ENCODE measurements around the gene FBXW7. TPM values are rescaled to one million over a fixed set of nuclear protein-coding genes. Genes with fewer than 3 reads are reported as not detected.

Gene FBXW7
- total and polyA plus RNA-seq, 2 donors from 2014 or later = 5.5 to 64.0 TPM

DNA sequence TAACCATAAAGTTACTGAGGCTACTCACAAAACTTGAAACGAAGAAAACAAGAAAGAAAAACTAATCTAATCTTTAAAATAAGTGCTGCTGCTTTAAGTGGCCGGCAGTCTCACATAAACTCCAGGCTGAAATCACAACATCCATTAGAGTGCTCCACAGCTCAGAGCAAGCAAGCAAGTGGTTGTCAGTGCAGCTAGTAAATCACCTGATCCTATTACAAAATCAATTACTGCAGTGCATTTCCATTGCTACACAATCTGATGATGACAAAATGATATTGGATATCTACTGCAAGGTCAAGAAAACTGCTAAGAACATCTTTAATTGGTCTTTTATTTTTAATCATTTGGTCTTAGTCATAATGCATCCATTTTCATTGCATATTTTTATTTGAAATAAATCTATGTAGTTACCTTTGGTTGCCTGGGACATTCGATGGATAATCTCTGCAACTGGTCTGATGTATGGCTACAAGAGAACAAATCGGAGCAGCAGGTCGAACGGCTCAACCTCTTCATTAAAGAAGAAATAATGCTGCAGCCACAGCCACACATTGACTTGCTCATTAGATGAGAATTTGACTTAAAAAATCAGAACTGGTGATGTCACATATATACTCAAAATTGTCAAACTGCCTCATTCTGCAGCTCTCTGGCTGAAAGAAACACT, 87.7 kb downstream of the FBXW7 start:
- Histone ChIP-seq H3K9me3 (ENCODE audit: control insufficient read depth in 2 of 3, insufficient read depth in 1 of 3, low read length in 3 of 3) (no peaks in the 10 kb centered on the region), H3K9ac (ENCODE audit: low read length in 3 of 3) (no peak overlapping the region), H3K36me3 (ENCODE audit: control insufficient read depth in 2 of 3, insufficient read depth in 3 of 3, low read length in 3 of 3) (no peaks in the 10 kb centered on the region), H3K4me1 (ENCODE audit: control insufficient read depth in 2 of 3, insufficient read depth in 2 of 3, low read depth in 1 of 3, low read length in 3 of 3) (no peaks in the 10 kb centered on the region), H3K27me3 (ENCODE audit: control insufficient read depth, insufficient read depth, low read length) (no peaks in the 10 kb centered on the region), H3K27ac (ENCODE audit: low read depth in 2 of 2, low read length in 2 of 2) (no peak overlapping the region), H3K4me3 (ENCODE audit: low read length in 3 of 3) (no peak overlapping the region)
- FAIRE-seq (no peak), DNase-seq (no peak)
- no peak for TF ChIP-seq CTCF (IDR thresholded peaks at IDR 0.05; ENCODE audit: borderline replicate concordance, extremely low read depth, insufficient read depth)
- intact Hi-C loops (cut with DNase I) = no loop called here

DNA sequence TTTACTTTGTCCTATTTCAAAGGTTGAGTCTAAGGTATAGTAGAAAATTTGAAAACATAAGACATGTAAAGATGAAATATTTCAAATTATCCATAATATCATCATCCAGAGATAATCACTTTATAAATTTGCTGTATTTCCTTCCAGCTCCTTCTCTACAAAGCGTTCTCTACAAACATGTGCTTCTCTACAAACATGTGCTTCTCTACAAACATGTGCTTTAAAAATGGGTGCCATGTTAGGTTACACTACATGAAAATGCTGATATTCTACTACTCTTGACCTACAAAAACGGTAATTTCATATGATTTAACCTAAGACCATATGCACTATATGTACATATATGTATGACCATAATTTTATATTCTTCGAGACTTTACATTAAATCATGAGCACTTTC, 92.0 kb downstream of the FBXW7 start:
- no peaks in the 10 kb centered on the region for H3K27me3 ChIP-seq (ENCODE audit: control insufficient read depth, insufficient read depth, low read length)
- intact Hi-C loops (cut with DNase I) = no loop called here
- no peak for DNase-seq
- H3K9me3 ChIP-seq (ENCODE audit: control insufficient read depth in 2 of 3, insufficient read depth in 1 of 3, low read length in 3 of 3) = no peaks in the 10 kb centered on the region
- TF ChIP-seq CTCF (IDR thresholded peaks at IDR 0.05; ENCODE audit: borderline replicate concordance, extremely low read depth, insufficient read depth) = no peak
- no peaks in the 10 kb centered on the region for H3K4me1 ChIP-seq (ENCODE audit: control insufficient read depth in 2 of 3, insufficient read depth in 2 of 3, low read depth in 1 of 3, low read length in 3 of 3)
- H3K9ac ChIP-seq (ENCODE audit: low read length in 3 of 3) = no peak overlapping the region
- H3K36me3 ChIP-seq (ENCODE audit: control insufficient read depth in 2 of 3, insufficient read depth in 3 of 3, low read length in 3 of 3) = no peaks in the 10 kb centered on the region
- no peak overlapping the region for H3K27ac ChIP-seq (ENCODE audit: low read depth in 2 of 2, low read length in 2 of 2)
- no peak overlapping the region for H3K4me3 ChIP-seq (ENCODE audit: low read length in 3 of 3)
- FAIRE-seq = no peak

GRCh38 chr4:152437561-152437960, 98.3 kb downstream of the FBXW7 start:
- Histone ChIP-seq H3K27me3 (ENCODE audit: control insufficient read depth, insufficient read depth, low read length) (no peaks in the 10 kb centered on the region), H3K27ac (ENCODE audit: low read depth in 2 of 2, low read length in 2 of 2) (no peak overlapping the region), H3K4me3 (ENCODE audit: low read length in 3 of 3) (no peak overlapping the region), H3K9ac (ENCODE audit: low read length in 3 of 3) (no peak overlapping the region), H3K9me3 (ENCODE audit: control insufficient read depth in 2 of 3, insufficient read depth in 1 of 3, low read length in 3 of 3) (peaks cover 0 to 2% (median 0%) of the 10 kb centered on the region in 3 donors), H3K4me1 (ENCODE audit: control insufficient read depth in 2 of 3, insufficient read depth in 2 of 3, low read depth in 1 of 3, low read length in 3 of 3) (no peaks in the 10 kb centered on the region), H3K36me3 (ENCODE audit: control insufficient read depth in 2 of 3, insufficient read depth in 3 of 3, low read length in 3 of 3) (no peaks in the 10 kb centered on the region)
- DNase-seq (no peak), FAIRE-seq (no peak)
- TF ChIP-seq CTCF (IDR thresholded peaks at IDR 0.05; ENCODE audit: borderline replicate concordance, extremely low read depth, insufficient read depth) = no peak
- intact Hi-C loops (cut with DNase I) = no loop called here

GRCh38 chr4:152436384-152436783, 99.5 kb downstream of the FBXW7 start:
- Histone ChIP-seq H3K9ac (ENCODE audit: low read length in 3 of 3) (no peak overlapping the region), H3K9me3 (ENCODE audit: control insufficient read depth in 2 of 3, insufficient read depth in 1 of 3, low read length in 3 of 3) (peaks cover 0 to 2% (median 0%) of the 10 kb centered on the region in 3 donors), H3K4me3 (ENCODE audit: low read length in 3 of 3) (no peak overlapping the region), H3K27me3 (ENCODE audit: control insufficient read depth, insufficient read depth, low read length) (no peaks in the 10 kb centered on the region), H3K4me1 (ENCODE audit: control insufficient read depth in 2 of 3, insufficient read depth in 2 of 3, low read depth in 1 of 3, low read length in 3 of 3) (no peaks in the 10 kb centered on the region), H3K27ac (ENCODE audit: low read depth in 2 of 2, low read length in 2 of 2) (no peak overlapping the region), H3K36me3 (ENCODE audit: control insufficient read depth in 2 of 3, insufficient read depth in 3 of 3, low read length in 3 of 3) (no peaks in the 10 kb centered on the region)
- no peak for DNase-seq
- no peak for TF ChIP-seq CTCF (IDR thresholded peaks at IDR 0.05; ENCODE audit: borderline replicate concordance, extremely low read depth, insufficient read depth)
- no peak for FAIRE-seq
- intact Hi-C loops (cut with DNase I) = no loop called here
